Body of pancreas (tissue), 4 donors: ENCODE data around the gene PPP1R7. TPM values are rescaled to one million over a fixed set of nuclear protein-coding genes. Genes with fewer than 3 reads are reported as not detected.

Experiments used
- ATAC-seq: fragments of 150-250 bp; one replicate; pipeline ENCODE4 v1.9.1; 2016
- DNase-seq, 4 donors: peaks; one replicate each; pipeline ENCODE4 v3.0.0-alpha.2; 2019
- H3K27ac ChIP-seq, 4 donors: fragments of 200-600 bp; sonication (generic); 1 replicate in 3 of 4; 2 replicates in 1 of 4; pipeline versions ENCODE4 v1.5.1 to v1.6.1; 2016 to 2019; ENCODE audit warnings: mild to moderate bottlenecking in 1 of 4, mixed read lengths in 1 of 4, moderate library complexity in 1 of 4
- H3K27me3 ChIP-seq, 2 donors: fragments of 200-600 bp; sonication (generic); one replicate each; pipeline ENCODE4 v1.6.0; 2016; ENCODE audit warnings: mild to moderate bottlenecking in 1 of 2
- H3K36me3 ChIP-seq, 2 donors: fragments of 200-600 bp; sonication (generic); replicated peaks in 1 of 2; 2 replicates each; pipeline ENCODE4 v1.5.1; 2016; ENCODE audit warnings: low read depth in 2 of 2; ENCODE audit not compliant: insufficient read depth in 1 of 2
- H3K4me1 ChIP-seq: fragments of 200-600 bp; sonication (generic); one replicate; pipeline ENCODE4 v1.6.0; 2016
- H3K4me3 ChIP-seq, 2 donors: fragments of 200-600 bp; sonication (generic); 1 replicate in 1 of 2; 2 replicates in 1 of 2; pipeline ENCODE4 v1.5.1; 2016 to 2019
- H3K9me3 ChIP-seq, 3 donors: fragments of 200-600 bp; sonication (generic); 1 replicate in 2 of 3; 2 replicates in 1 of 3; pipeline ENCODE4 v1.5.1; 2016
- POLR2A ChIP-seq, 3 donors: fragments of 450-650 bp; IDR thresholded peaks; one replicate each; pipeline ENCODE4 v1.6.1; 2016; ENCODE audit warnings: antibody characterized with exemption in 3 of 3, mild to moderate bottlenecking in 2 of 3
- whole genome bisulfite sequencing, 2 donors: methylation state at CpG; one replicate each; pipeline ENCODE4 v1.1.5; 2017; 5-methylcytosine and 5-hydroxymethylcytosine counted together
- intact Hi-C: fragments of 100-400 bp; cut with DNase I; formaldehyde crosslinking; loops from one replicate; pipeline ENCODE4 v1.15.1; 2023
- total RNA-seq, 2 donors: library from RNA; depleted of rRNA; stranded (reverse); fragments of >200 nt; gene quantifications; one replicate each; pipeline ENCODE4 v1.1.0, GENCODE V29; 2016
- TF ChIP-seq, protein P1 (sequence below), 7 experiments: fragments of 450-650 bp in 4 of 7; fragments of 200-600 bp in 3 of 7; sonication (generic) in 3 of 7; IDR thresholded peaks; one replicate each; pipeline ENCODE4 v1.5.1; 2016 to 2019; ENCODE audit warnings: antibody characterized with exemption in 7 of 7

The PPP1R7 gene
- total RNA-seq, 2 donors from 2014 or later, result 27.0 to 99.4 TPM

- Histone ChIP-seq H3K9me3 (no peaks in the 10 kb centered on the region), H3K4me3 (no peak overlapping the region), H3K4me1 (no peaks in the 10 kb centered on the region), H3K27me3 (no peaks in the 10 kb centered on the region), H3K27ac (no peak overlapping the region), H3K36me3 (peaks cover 0 to 6% of the 10 kb centered on the region in 2 donors)
- ATAC-seq (no peak), DNase-seq (no peak)
- intact Hi-C loops, result no loop called here
- TF ChIP-seq, protein P1, sequence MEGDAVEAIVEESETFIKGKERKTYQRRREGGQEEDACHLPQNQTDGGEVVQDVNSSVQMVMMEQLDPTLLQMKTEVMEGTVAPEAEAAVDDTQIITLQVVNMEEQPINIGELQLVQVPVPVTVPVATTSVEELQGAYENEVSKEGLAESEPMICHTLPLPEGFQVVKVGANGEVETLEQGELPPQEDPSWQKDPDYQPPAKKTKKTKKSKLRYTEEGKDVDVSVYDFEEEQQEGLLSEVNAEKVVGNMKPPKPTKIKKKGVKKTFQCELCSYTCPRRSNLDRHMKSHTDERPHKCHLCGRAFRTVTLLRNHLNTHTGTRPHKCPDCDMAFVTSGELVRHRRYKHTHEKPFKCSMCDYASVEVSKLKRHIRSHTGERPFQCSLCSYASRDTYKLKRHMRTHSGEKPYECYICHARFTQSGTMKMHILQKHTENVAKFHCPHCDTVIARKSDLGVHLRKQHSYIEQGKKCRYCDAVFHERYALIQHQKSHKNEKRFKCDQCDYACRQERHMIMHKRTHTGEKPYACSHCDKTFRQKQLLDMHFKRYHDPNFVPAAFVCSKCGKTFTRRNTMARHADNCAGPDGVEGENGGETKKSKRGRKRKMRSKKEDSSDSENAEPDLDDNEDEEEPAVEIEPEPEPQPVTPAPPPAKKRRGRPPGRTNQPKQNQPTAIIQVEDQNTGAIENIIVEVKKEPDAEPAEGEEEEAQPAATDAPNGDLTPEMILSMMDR (IDR thresholded peaks at IDR 0.05), result no peak
- TF ChIP-seq POLR2A (IDR thresholded peaks at IDR 0.05), result no peak
- 74 to 78% methylated on average over 9 of the region's 9 CpGs for WGBS, 2 donors
These were observed 34.6 kb downstream of the PPP1R7 start for GRCh38 chr2:241184901-241185300.

- peaks cover 0 to 4% of the 10 kb centered on the region in 2 donors for H3K36me3 ChIP-seq
- 81 to 97% methylated on average over 5 to 11 of the region's 11 CpGs for WGBS, 2 donors
- no peaks in the 10 kb centered on the region for H3K4me1 ChIP-seq
- TF ChIP-seq POLR2A (IDR thresholded peaks at IDR 0.05), result no peak
- TF ChIP-seq, protein P1 (IDR thresholded peaks at IDR 0.05), result no peak
- no peak for DNase-seq
- H3K27ac ChIP-seq, result no peak overlapping the region
- H3K4me3 ChIP-seq, result no peak overlapping the region
- no peak for ATAC-seq
- no peaks in the 10 kb centered on the region for H3K27me3 ChIP-seq
- no peaks in the 10 kb centered on the region for H3K9me3 ChIP-seq
- intact Hi-C loops, result no loop called here
These were observed 35.7 kb downstream of the PPP1R7 start for GRCh38 chr2:241185961-241186360.

- TF ChIP-seq POLR2A (IDR thresholded peaks at IDR 0.05), result no peak
- TF ChIP-seq, protein P1 (IDR thresholded peaks at IDR 0.05), result no peak
- no peaks in the 10 kb centered on the region for H3K9me3 ChIP-seq
- H3K27ac ChIP-seq, result no peak overlapping the region
- H3K4me1 ChIP-seq, result no peaks in the 10 kb centered on the region
- H3K27me3 ChIP-seq, result no peaks in the 10 kb centered on the region
- WGBS, 2 donors, result 12 to 59% methylated on average over 3 to 12 of the region's 14 CpGs
- ATAC-seq (no peak), DNase-seq (no peak)
- peaks cover 0 to 4% of the 10 kb centered on the region in 2 donors for H3K36me3 ChIP-seq
- no peak overlapping the region for H3K4me3 ChIP-seq
- intact Hi-C loops, result no loop called here
These were observed 37.0 kb downstream of the PPP1R7 start for GRCh38 chr2:241187101-241187917.

- Histone ChIP-seq H3K27me3 (no peaks in the 10 kb centered on the region), H3K36me3 (peaks cover 0 to 2% of the 10 kb centered on the region in 2 donors), H3K4me1 (no peaks in the 10 kb centered on the region), H3K27ac (no peak overlapping the region), H3K4me3 (no peak overlapping the region), H3K9me3 (no peaks in the 10 kb centered on the region)
- ATAC-seq (no peak), DNase-seq (no peak)
- intact Hi-C loops, result no loop called here
- WGBS, 2 donors, result 36 to 67% methylated on average over 3 to 4 of the region's 4 CpGs
- TF ChIP-seq, protein P1 (IDR thresholded peaks at IDR 0.05), result no peak
- no peak for TF ChIP-seq POLR2A (IDR thresholded peaks at IDR 0.05)
These were observed 37.6 kb downstream of the PPP1R7 start for GRCh38 chr2:241187918-241188234.
